MM.1S (cell line): ENCODE results near the gene ARHGEF1.
"Not testable (repeated sequence)": the region's sequence is repeated elsewhere in the genome, so short reads cannot be mapped to it uniquely, and the experiment has no call there.

Experiments used
- DNase-seq: peaks from one replicate; pipeline ENCODE4 v3.0.0-alpha.2; 2015
- H2AFZ ChIP-seq: fragments of 300-600 bp; sonication (generic); 2 replicates; pipeline ENCODE4 v1.6.0; 2016; ENCODE audit warnings: antibody characterized with exemption, low read length
- H3F3A ChIP-seq: fragments of 300-600 bp; sonication (generic); 2 replicates; pipeline ENCODE4 v1.6.1; 2016; ENCODE audit warnings: mild to moderate bottlenecking, antibody characterized with exemption, low read length, moderate library complexity, mixed read lengths; ENCODE audit not compliant: insufficient read depth
- H3K27ac ChIP-seq: fragments of 300-600 bp; sonication (generic); 2 replicates; pipeline ENCODE4 v1.5.1; 2016; ENCODE audit warnings: mild to moderate bottlenecking, low read length
- H3K27me3 ChIP-seq: fragments of 300-600 bp; sonication (generic); replicated peaks from 2 replicates; pipeline ENCODE4 v1.6.0; 2016; ENCODE audit warnings: low read length; ENCODE audit not compliant: insufficient read depth
- H3K36me3 ChIP-seq: fragments of 300-600 bp; sonication (generic); replicated peaks from 2 replicates; pipeline ENCODE4 v1.6.1; 2016; ENCODE audit warnings: mild to moderate bottlenecking, low read length, mixed read lengths; ENCODE audit not compliant: insufficient read depth
- H3K4me1 ChIP-seq: fragments of 300-600 bp; sonication (generic); 2 replicates; pipeline ENCODE4 v1.6.1; 2016; ENCODE audit warnings: low read length, mixed read lengths
- H3K4me2 ChIP-seq: fragments of 300-600 bp; sonication (generic); 2 replicates; pipeline ENCODE4 v1.6.0; 2016; ENCODE audit warnings: low read depth, low read length
- H3K4me3 ChIP-seq: fragments of 300-600 bp; sonication (generic); 2 replicates; pipeline ENCODE4 v1.5.1; 2016; ENCODE audit warnings: low read length, mixed read lengths
- H3K79me2 ChIP-seq: fragments of 300-600 bp; sonication (generic); 2 replicates; pipeline ENCODE4 v1.6.1; 2016; ENCODE audit warnings: mixed run types, low read length, mixed read lengths
- H3K9ac ChIP-seq: fragments of 300-600 bp; sonication (generic); 2 replicates; pipeline ENCODE4 v1.6.1; 2016; ENCODE audit warnings: low read length, mixed read lengths
- H3K9me2 ChIP-seq: fragments of 300-600 bp; sonication (generic); replicated peaks from 2 replicates; pipeline ENCODE4 v1.6.1; 2016; ENCODE audit warnings: mild to moderate bottlenecking, low read length, mixed read lengths; ENCODE audit not compliant: insufficient read depth
- H3K9me3 ChIP-seq: fragments of 300-600 bp; sonication (generic); replicated peaks from 2 replicates; pipeline ENCODE4 v1.6.1; 2016; ENCODE audit warnings: mild to moderate bottlenecking, low read length, mixed read lengths; ENCODE audit not compliant: insufficient read depth
- H4K20me1 ChIP-seq: fragments of 300-600 bp; sonication (generic); 2 replicates; pipeline ENCODE4 v1.6.1; 2016; ENCODE audit warnings: mild to moderate bottlenecking, low read length, moderate library complexity, mixed read lengths; ENCODE audit not compliant: insufficient read depth
- EZH2 ChIP-seq: fragments of 300-600 bp; sonication (generic); optimal IDR thresholded peaks from 2 replicates; pipeline ENCODE3; 2017; ENCODE audit warnings: low read depth, mild to moderate bottlenecking, antibody characterized with exemption, low read length, mixed read lengths
- EZH2phosphoT487 ChIP-seq: fragments of 300-600 bp; sonication (generic); IDR thresholded peaks from 2 replicates; pipeline ENCODE4 v1.6.1; 2018; ENCODE audit warnings: antibody characterized with exemption, low read length
- TF ChIP-seq, protein P1 (sequence below): fragments of 300-600 bp; sonication (generic); IDR thresholded peaks from 2 replicates; pipeline ENCODE4 v1.5.1; 2016; ENCODE audit warnings: antibody characterized with exemption, low read length, mixed read lengths

The ARHGEF1 gene

DNA sequence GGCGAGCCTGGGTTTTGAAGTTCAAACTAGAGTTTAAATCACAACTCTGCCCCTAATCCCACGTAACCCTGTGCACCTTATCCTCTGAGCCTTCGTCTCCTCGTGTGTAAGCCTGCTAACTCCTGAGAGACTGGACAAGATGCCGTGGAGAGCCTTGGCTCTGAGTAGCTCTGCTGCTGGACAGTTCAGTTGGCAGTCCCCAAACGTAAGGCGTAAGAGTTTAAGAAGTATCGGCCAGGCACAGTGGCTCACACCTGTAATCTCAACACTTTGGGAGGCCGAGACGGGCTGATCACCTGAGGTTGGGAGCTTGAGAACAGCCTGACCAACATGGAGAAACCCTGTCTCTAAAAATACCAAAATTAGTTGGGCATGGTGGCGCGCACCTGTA lies 10.6 kb upstream of the ARHGEF1 start:
- Histone ChIP-seq H3K27ac (peak overlapping the region; percentile 80), H3K4me3 (no peak overlapping the region), H3K27me3 (no peaks in the 10 kb centered on the region), H3K4me2 (peak overlapping the region; percentile 27; the same call in 1 of the 2 replicates), H3K9ac (peak overlapping the region; percentile 1; the same call in 1 of the 2 replicates), H3K9me2 (no peaks in the 10 kb centered on the region), H3K9me3 (no peaks in the 10 kb centered on the region), H4K20me1 (peaks cover 24% of the 10 kb centered on the region; the same call in 1 of the 2 replicates), H3K79me2 (peaks cover 25% of the 10 kb centered on the region), H3F3A (peaks cover 71% of the 10 kb centered on the region), H3K36me3 (peaks cover 9% of the 10 kb centered on the region), H2AFZ (no peak overlapping the region), H3K4me1 (peaks cover 72% of the 10 kb centered on the region)
- TF ChIP-seq EZH2 (no peak), EZH2phosphoT487 (no peak)
- TF ChIP-seq, protein P1, sequence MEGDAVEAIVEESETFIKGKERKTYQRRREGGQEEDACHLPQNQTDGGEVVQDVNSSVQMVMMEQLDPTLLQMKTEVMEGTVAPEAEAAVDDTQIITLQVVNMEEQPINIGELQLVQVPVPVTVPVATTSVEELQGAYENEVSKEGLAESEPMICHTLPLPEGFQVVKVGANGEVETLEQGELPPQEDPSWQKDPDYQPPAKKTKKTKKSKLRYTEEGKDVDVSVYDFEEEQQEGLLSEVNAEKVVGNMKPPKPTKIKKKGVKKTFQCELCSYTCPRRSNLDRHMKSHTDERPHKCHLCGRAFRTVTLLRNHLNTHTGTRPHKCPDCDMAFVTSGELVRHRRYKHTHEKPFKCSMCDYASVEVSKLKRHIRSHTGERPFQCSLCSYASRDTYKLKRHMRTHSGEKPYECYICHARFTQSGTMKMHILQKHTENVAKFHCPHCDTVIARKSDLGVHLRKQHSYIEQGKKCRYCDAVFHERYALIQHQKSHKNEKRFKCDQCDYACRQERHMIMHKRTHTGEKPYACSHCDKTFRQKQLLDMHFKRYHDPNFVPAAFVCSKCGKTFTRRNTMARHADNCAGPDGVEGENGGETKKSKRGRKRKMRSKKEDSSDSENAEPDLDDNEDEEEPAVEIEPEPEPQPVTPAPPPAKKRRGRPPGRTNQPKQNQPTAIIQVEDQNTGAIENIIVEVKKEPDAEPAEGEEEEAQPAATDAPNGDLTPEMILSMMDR, result no peak
- no peak for DNase-seq

- Histone ChIP-seq H3K4me2 (no peak overlapping the region), H3F3A (peaks cover 65% of the 10 kb centered on the region), H3K4me1 (peaks cover 69% of the 10 kb centered on the region), H2AFZ (no peak overlapping the region), H3K27me3 (no peaks in the 10 kb centered on the region), H3K9ac (no peak overlapping the region), H3K79me2 (peaks cover 18% of the 10 kb centered on the region), H4K20me1 (peaks cover 17% of the 10 kb centered on the region; the same call in 1 of the 2 replicates), H3K36me3 (peaks cover 9% of the 10 kb centered on the region), H3K9me2 (no peaks in the 10 kb centered on the region), H3K27ac (no peak overlapping the region), H3K4me3 (no peak overlapping the region), H3K9me3 (no peaks in the 10 kb centered on the region)
- DNase-seq, result peak; percentile 51
- TF ChIP-seq, protein P1, result peak; percentile 57
- TF ChIP-seq EZH2 (no peak), EZH2phosphoT487 (no peak)
These were observed 10.0 kb upstream of the ARHGEF1 start for GRCh38 chr19:41872775-41873647.

GRCh38 chr19:41875973-41876372 lies 7.0 kb upstream of the ARHGEF1 start:
- H2AFZ ChIP-seq, H3K9ac ChIP-seq, H3K79me2 ChIP-seq, H4K20me1 ChIP-seq, H3K9me3 ChIP-seq, H3K4me3 ChIP-seq, DNase-seq, H3K27me3 ChIP-seq, H3K36me3 ChIP-seq, H3K9me2 ChIP-seq: not testable (repeated sequence)
- Histone ChIP-seq H3K4me1 (peaks cover 40% of the 10 kb centered on the region), H3F3A (peaks cover 38% of the 10 kb centered on the region), H3K4me2 (peak overlapping the region; percentile 42; the same call in 1 of the 2 replicates), H3K27ac (peak overlapping the region; percentile 64; the same call in 1 of the 2 replicates)
